C4-2B (cell line): ENCODE data around the gene IGDCC3.

ENCODE experiments used
- CTCF ChIP-seq: fragments of 450-650 bp; conservative IDR thresholded peaks from 2 replicates; pipeline ENCODE4 v1.5.1; 2017; ENCODE audit warnings: mild to moderate bottlenecking
- ZFX ChIP-seq: fragments of 450-650 bp; IDR thresholded peaks from 2 replicates; pipeline ENCODE4 v1.6.1; 2017

- TF ChIP-seq CTCF (no peak), ZFX (no peak)
These were observed 18.6 kb upstream of the IGDCC3 start for GRCh38 chr15:65396283-65396964.
